GM18507 (cell line): ENCODE measurements around the gene CD84.
"Not testable (repeated sequence)": the region's sequence is repeated elsewhere in the genome, so short reads cannot be mapped to it uniquely, and the experiment has no call there.

Experiments
- DNase-seq: peaks from one replicate; pipeline ENCODE4 v3.0.0; 2011; ENCODE audit warnings: low read depth; ENCODE audit not compliant: insufficient read length; ENCODE audit errors: extremely low spot score
- FAIRE-seq: peaks from 2 replicates; lab custom pipeline; 2011; peaks lifted over from hg19 to GRCh38; lab: Jason Lieb, UNC

Gene CD84

GRCh38 chr1:160522622-160523345 is 56.5 kb downstream of the CD84 start, which contains the start of gene SLAMF6:
SLAMF6 (minus strand) TSS chr1:160523255; CDS start chr1:160523192, 63 bp downstream.
- no peak for DNase-seq
- peak; percentile 89 for FAIRE-seq

DNA sequence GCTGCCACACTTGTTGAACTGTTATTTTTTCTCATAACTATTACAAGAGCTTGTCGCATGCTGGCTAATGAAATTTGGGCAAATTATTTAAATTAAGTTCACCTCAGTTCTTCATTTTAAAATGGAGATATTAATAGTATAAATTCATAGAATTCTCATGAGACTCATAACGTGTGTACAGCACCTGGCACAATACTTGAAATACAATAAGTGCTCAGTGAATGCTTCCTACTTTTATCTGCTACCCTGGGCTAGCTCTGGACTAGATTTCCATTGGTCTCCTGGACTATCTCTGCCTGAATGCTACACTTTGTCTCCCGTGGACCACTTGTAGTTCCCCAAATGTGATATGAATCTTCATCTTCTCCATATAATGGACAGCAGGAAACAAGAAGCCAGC is 57.2 kb downstream of the CD84 start:
- FAIRE-seq (no peak), DNase-seq (no peak)

- DNase-seq: no peak
- FAIRE-seq: no peak
Observed at GRCh38 chr1:160521554-160521953, 57.7 kb downstream of the CD84 start.

DNA sequence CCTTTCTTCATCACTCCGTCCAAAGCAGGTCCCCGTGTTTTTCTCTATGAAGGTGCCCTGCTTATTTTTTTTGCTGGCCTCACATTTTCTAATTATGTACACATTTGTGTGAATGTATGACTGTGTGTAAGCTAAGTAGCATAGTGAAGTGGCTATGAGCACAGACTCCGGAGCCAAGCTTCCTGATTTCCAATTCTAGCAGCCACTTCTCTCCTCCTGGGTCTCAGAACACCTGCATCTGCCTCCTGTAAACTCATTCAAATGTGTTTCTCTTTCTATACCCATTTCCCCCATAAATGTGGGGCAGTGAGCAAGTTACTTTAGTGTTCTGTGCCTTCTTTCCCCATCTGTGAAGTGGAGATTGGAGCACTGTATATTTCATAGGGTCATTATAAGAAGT is 58.3 kb downstream of the CD84 start:
- FAIRE-seq (peak; percentile 85), DNase-seq (no peak)

- FAIRE-seq: no peak
- no peak for DNase-seq
Observed at GRCh38 chr1:160520582-160520981, 58.7 kb downstream of the CD84 start.

- no peak for DNase-seq
- FAIRE-seq: no peak
Observed at GRCh38 chr1:160519642-160520435, 59.5 kb downstream of the CD84 start.

DNA sequence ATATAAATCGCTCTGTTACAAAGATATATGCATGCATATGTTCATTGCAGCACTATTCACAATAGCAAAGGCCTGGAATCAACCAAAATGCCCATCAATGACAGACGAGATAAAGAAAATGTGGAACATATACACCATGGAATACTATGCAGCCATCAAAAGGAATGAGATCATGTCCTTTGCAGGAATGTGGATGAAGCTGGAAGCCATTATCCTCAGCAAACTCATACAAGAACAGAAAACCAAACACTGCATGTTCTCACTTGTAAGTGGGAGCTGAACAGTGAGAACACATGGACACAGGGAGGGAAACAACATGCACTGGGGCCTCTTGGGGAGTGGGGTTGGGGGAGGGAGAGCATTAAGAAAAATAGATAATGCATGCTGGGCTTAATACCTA is 61.8 kb downstream of the CD84 start:
- FAIRE-seq, DNase-seq: not testable (repeated sequence)

DNA sequence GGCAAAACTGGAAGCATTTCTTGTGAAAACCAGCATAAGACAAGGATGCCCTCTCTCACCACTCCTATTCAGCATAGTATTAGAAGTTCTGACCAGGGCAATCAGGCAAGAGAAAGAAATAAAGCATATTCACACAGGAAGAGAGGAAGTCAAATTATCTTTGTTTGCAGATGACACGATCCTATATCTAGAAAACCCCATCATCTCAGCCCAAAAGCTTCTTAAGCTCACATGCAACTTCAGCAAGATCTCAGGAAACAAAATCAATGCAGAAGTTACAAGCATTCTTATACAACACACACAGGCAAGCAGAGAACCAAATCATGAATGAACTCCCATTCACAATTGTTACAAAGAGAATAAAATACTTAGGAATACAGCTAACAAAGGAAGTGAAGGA is 63.4 kb downstream of the CD84 start:
- FAIRE-seq: peak; percentile 67
- not testable (repeated sequence) for DNase-seq

- FAIRE-seq (peak; percentile 54), DNase-seq (no peak)
Observed at GRCh38 chr1:160504651-160505050, 74.6 kb downstream of the CD84 start.

DNA sequence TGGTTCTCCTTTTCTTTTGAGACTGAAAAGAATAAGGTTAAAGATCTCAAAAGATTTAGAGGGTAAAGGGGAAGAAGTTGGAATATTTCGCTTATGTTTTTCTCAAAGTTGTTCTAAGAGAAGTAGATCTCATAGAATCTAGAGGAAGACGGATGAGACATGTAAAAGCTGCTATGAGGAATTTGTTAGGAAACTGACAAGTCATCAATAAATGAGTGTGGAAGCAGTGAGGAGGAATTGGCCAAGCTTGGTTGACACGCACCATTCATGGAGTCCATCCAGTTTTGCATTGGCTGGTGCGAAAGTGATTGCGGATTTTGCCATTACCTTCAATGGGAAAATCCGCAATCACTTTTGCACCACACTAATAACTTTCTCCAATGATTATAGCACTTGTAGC is 76.2 kb downstream of the CD84 start:
- no peak for FAIRE-seq
- no peak for DNase-seq

GRCh38 chr1:160500321-160500990 is 78.8 kb downstream of the CD84 start:
- no peak for DNase-seq
- no peak for FAIRE-seq

DNA sequence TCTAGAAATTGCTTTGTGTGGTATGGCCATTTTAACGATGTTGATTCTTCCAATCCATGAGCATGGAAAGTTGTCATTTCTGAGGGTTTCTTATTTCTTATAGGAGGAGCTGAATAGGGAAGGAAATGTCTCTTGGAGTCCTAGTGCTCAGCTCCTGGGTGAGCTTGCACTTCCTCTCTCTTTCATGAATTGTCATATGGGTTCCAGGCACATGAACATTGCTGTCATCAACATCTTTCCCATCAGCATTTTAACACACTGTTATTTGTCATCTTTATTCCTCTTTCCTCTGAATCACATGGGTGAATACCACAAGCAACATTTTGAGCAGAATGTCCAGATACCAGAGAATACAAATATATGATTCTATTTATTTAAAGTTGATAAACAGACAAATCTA is 79.7 kb downstream of the CD84 start:
- no peak for DNase-seq
- FAIRE-seq: no peak

DNA sequence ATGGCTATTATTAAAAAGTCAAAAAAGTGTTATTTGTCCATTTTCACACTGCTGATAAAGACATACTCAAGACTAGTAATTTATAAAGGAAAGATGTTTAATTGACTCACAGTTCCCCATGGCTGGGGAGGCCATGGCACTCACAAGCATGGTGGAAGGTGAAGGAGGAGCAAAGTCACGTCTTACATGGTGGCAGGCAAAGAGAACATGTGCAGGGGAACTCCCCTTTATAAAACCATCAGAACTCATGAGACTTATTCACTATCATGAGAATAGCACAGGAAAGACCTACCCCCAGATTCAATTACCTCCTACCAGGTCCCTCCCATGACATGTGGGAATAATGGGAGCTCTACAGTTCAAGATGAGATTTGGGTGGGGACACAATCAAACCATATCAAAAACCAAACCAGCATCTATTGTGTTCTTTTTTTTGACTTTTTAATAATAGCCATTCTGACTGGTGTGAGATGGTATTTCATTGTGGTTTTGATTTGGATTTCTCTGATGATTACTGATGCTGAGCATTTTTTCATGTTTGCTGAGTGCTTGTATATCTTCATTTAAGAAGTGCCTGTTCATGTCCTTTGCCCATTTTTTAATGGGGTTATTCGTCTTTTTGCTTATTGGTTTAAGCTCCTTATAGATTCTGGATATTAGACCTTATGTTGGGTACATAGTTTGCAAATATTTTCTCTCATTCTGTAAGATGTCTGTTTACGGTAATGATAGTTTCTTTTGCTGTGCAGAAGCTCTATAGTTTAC is 80.8 kb downstream of the CD84 start:
- FAIRE-seq, DNase-seq: not testable (repeated sequence)

GRCh38 chr1:160496334-160496733 is 83.0 kb downstream of the CD84 start:
- DNase-seq (no peak), FAIRE-seq (no peak)

GRCh38 chr1:160494620-160495019 is 84.7 kb downstream of the CD84 start:
- FAIRE-seq (peak; percentile 49), DNase-seq (no peak)

DNA sequence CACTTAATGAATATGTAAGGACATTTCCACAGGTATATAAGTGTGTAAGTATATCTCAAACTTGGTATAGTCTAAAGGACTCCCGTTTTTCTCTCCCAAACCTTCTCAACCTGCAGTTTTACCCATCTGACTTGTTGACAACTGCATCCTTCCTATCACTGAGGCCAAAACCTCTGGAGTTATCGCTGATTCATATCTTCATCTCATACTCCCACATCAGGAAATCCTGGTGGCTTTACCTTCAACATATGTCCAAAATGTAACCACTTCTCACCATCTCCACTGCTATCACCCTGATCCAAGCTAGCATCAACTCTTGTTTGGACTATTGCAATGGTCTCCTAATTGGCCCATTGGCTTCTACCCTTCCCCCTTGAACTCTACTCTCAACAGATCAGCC is 86.7 kb downstream of the CD84 start:
- no peak for DNase-seq
- no peak for FAIRE-seq

DNA sequence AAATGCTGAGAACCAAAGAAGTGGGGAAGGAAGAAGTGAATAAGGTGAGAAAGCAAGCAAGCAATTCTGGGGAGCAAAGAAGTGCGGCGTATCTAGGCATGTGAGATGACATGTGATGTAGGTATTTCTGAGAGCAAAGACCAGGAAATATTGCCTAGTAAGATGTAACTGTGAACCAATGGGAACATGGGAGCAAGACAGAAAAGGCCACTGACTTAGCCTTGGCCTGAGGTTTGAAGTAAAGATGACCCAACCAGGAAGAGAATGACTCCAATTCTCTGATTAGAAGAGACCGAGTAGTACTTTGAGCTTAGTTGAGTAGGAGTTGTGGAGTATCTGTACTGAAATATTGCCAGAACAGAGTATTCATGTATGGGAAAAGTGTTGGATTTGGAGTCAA is 87.3 kb downstream of the CD84 start:
- no peak for FAIRE-seq
- no peak for DNase-seq
